NCI-H2081 treated with DMSO at 0.1 percent for 48 hours (cell line): Measurements from ENCODE around the gene PRDX5.

Experiments used
- DNase-seq: peaks from one replicate; lab custom pipeline; 2025; lab: John Stamatoyannopoulos, UW

PRDX5 gene

DNA sequence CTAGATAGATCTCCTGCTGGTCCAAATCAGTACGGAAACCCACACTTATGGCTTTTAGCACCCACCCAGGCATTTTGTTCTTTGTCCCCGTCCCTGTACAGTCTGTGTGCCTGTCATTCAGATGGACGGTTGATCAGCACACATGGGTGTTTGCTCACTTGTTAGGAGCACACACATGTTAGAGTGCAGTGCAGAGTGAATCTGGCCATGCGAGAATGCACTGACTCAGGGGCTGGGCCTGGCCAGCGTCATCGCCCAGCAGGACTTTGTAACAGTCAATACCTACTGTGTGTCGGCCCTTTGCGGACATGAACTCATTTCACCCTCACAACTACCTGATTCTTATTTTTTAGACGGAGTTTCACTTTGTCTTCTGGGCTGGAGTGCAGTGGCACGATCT, 44.4 kb downstream of the PRDX5 start:
- DNase-seq, result no peak

DNA sequence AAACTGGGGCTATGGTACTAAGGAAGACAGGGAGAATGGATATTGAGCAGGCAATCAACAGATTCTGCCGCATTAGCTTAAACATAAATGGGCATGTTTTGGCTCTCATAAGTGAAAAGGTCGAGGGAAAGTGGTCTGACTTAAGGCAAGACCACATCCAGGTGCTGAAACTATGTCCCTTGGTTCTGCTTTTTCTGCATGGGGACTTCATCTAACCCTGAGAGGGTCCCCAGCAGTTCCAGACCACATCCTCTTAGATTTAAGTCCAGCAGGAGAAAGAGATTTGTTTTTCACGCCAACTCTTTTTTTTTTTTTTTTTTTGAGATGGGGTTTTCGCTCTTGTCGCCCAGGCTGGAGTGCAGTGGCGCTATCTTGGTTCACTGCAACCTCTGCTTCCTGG, 46.5 kb downstream of the PRDX5 start:
- DNase-seq, result no peak

DNA sequence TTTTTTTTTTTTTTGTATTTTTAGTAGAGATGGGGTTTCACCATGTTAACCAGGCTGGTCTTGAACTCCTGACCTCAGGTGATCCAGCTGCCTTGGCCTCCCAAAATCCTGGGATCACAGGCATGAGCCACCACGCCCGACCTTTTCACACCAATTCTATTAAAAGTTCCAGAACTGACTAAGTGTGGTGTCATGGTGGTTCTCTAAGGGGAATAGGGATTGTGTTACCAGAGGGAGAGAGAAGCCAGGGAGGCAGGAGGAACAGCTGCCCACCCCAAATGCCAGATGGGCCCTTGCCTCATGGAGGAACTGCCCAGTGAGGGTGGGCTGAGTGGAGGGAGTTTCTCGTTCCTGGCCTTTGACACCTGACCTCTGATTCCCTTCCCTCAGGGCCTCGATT, 47.0 kb downstream of the PRDX5 start:
- no peak for DNase-seq

DNA sequence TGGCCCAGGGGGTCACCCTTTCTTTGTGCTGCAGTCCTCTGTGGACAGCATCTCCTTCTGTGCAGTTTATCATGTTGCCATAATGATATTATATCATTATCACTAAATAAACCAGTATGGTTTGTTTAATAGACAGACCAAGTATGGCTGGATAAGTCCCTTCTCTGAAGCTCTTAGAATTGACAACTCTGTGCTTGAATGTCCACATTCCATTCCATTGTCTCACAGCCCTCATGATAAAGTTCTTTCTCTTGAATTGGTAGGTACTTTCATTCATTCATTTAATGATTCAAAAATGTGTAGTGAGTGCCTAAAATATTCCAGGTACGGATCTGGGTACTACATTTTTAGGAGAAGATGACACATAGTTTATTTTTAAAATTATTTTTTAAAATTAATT, 48.8 kb downstream of the PRDX5 start:
- DNase-seq, result no peak

GRCh38 chr11:64367931-64368672, 50.2 kb downstream of the PRDX5 start:
- no peak for DNase-seq

DNA sequence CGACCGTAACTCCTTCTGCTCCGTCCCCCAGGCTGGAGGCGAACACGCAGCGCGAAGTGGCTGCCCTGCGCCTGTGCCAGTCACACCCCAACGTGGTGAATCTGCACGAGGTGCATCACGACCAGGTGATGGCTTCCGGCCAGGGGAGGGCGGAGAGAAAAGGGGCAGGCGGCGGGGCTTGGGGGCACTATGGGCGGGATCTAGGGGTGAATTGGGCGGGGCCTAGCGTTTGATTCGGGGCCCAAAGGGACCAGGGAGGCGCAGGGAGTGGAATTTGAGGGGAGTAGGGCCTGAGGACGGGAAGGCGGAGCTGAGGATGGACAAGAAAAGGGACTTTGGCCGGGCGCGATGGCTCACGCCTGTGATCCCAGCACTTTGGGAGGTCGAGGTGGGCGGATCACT, 50.8 kb downstream of the PRDX5 start:
- DNase-seq, result no peak

DNA sequence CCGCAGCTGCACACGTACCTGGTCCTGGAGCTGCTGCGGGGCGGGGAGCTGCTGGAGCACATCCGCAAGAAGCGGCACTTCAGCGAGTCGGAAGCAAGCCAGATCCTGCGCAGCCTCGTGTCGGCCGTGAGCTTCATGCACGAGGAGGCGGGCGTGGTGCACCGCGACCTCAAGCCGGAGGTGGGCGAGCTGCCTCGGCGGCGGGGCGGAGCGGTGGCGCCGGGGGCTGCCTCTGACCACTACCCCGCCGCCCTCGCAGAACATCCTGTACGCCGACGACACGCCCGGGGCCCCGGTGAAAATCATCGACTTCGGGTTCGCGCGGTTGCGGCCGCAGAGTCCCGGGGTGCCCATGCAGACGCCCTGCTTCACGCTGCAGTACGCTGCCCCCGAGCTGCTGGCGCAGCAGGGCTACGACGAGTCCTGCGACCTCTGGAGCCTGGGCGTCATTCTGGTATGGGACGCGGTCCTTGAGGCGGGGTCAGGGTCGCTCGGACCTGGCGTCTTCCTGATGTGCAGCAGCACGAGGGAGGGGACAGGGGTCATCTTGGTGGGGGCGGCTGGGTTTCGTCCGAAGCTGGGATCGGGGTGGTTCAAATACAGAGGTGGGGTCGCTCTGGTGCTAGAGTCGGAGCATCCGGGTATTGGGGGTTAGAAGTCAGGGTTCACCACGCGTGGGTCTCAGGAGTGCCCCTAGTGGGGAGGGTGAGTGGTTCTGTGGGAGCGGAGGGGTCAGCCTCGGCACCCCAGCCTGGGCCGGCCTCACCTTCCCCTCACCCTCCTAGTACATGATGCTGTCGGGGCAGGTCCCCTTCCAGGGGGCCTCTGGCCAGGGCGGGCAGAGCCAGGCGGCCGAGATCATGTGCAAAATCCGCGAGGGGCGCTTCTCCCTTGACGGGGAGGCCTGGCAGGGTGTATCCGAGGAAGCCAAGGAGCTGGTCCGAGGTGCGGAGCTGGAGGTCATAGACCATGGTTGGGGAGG, 51.8 kb downstream of the PRDX5 start:
- DNase-seq, result no peak

DNA sequence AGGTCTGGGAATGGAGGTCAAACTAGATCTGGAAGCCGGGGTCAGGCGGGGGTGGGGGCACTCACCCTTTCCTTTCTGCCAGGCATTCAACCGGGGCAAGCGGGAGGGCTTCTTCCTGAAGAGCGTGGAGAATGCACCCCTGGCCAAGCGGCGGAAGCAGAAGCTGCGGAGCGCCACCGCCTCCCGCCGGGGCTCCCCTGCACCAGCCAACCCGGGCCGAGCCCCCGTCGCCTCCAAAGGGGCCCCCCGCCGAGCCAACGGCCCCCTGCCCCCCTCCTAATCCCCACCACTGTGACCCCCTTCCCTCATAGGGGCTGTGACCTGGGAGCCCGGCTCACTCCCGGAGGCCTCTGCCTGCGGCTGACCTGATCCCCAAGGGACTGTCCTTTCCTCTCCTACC, 53.3 kb downstream of the PRDX5 start:
- DNase-seq, result no peak
